Hair follicle dermal papilla cell (primary cell): Measurements from ENCODE around the gene TMPO. TPM values are rescaled to one million over a fixed set of nuclear protein-coding genes. Genes with fewer than 3 reads are reported as not detected.

ENCODE experiments used
- small RNA-seq: library from RNA; depleted of rRNA; stranded (forward); fragments of <200 nt; gene quantifications from one replicate; pipeline ENCODE3, GENCODE V24; 2012
- total RNA-seq: library from RNA; depleted of rRNA; stranded (reverse); fragments of >200 nt; gene quantifications from 2 replicates; pipeline ENCODE4 v1.2.3, GENCODE V29; 2012

Gene TMPO
- total RNA-seq, result 31.1 and 43.8 TPM in 2 replicates

DNA sequence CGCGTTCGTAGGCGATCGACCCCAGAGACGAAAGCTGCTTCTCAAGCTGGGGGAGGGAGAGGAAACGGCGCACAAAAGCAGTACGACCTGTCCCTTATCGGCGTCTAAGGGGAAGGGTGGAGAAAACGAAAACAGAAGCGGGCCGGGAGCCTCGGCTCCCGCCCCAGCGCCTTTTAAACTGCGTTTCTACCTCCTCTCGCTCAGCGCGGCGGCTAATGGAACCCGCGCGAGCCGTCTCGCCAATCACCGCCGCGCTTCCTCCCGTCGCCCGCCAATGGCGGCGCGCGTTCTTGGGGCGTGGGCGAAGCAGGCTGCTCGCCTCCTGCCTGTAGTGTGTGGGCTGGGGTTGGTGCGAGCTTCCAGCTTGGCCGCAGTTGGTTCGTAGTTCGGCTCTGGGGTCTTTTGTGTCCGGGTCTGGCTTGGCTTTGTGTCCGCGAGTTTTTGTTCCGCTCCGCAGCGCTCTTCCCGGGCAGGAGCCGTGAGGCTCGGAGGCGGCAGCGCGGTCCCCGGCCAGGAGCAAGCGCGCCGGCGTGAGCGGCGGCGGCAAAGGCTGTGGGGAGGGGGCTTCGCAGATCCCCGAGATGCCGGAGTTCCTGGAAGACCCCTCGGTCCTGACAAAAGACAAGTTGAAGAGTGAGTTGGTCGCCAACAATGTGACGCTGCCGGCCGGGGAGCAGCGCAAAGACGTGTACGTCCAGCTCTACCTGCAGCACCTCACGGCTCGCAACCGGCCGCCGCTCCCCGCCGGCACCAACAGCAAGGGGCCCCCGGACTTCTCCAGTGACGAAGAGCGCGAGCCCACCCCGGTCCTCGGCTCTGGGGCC, at the start of gene TMPO:
Gene TMPO (plus strand): TSS at position 304 of the 824 bp plus-strand sequence. CDS start 278 bp downstream, at position 582.

GRCh38 chr12:98593351-98594049, 78.1 kb downstream of the TMPO start, which contains the start of gene SLC25A3:
SLC25A3 (plus strand) TSS chr12:98593686; CDS start chr12:98593979, 293 bp downstream.

Small RNA genes lying within 50 kb of the gene (small RNA-seq; reads per million reads assigned to genes)
- gene SNORA53, result 97.6 reads per million, percentile 98 among the genes with 10 or more reads in this experiment

Other genes with a start within 250 kb of the TMPO start
- gene SLC25A3, start 78.1 kb downstream of the TMPO start, total RNA-seq, result 675 and 971 TPM in 2 replicates
- gene IKBIP, start 129.2 kb downstream of the TMPO start, total RNA-seq, result 39.7 and 47.1 TPM in 2 replicates
- 12.8 and 17.8 TPM in 2 replicates for gene APAF1, start 129.7 kb downstream of the TMPO start, total RNA-seq